HepG2 (cell line): ENCODE measurements around the gene FAM83D.

Source experiments
- TF ChIP-seq, protein P1 (sequence below): sonication (generic); formaldehyde crosslinking; IDR thresholded peaks from 2 replicates; pipeline ENCODE4 v1.5.1; 2020; ENCODE audit warnings: mild to moderate bottlenecking, missing genetic modification reagents, moderate library complexity
- TF ChIP-seq, protein P2 (sequence below): sonication (generic); formaldehyde crosslinking; IDR thresholded peaks from 2 replicates; pipeline ENCODE4 v1.9.0; 2022; ENCODE audit warnings: missing genetic modification reagents, mild to moderate bottlenecking, borderline replicate concordance

DNA sequence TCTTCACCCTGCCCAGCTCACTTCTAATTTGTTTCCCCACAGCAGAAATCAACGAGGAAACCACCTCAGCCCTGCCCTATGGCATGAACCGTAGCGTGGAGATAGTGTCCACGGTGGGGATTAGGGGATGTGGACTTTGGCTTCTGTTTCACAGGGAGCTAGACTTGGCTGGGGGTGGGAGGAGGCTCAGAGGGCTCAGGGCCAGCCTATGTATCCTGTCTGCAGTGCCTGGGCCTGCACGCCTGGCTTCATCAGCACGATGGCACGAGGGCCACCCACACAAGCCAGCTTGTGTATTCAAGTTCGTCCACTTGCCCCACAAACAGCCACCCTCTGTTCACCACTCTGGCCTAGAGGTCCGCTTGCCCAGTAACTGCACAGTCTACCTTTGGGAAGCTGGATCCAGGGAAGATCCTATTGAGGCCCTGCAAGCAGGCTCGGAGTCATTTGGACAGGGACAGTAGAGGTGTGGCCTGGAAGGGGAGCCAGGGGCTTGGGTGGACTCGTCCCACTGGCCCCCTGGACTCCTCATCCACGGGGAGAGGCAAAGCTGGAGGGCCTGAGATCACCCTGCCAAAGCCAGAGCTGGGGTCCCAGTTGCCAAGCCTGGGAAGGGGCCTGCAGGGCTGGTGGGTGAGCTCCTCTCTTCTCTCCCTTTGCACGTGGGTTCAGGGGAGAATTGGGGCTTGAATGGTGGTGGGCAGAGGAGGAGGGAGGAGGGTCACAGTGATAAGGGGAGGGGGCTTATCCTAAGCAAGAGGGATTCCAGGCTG is 38.0 kb upstream of the FAM83D start:
- TF ChIP-seq, protein P1, sequence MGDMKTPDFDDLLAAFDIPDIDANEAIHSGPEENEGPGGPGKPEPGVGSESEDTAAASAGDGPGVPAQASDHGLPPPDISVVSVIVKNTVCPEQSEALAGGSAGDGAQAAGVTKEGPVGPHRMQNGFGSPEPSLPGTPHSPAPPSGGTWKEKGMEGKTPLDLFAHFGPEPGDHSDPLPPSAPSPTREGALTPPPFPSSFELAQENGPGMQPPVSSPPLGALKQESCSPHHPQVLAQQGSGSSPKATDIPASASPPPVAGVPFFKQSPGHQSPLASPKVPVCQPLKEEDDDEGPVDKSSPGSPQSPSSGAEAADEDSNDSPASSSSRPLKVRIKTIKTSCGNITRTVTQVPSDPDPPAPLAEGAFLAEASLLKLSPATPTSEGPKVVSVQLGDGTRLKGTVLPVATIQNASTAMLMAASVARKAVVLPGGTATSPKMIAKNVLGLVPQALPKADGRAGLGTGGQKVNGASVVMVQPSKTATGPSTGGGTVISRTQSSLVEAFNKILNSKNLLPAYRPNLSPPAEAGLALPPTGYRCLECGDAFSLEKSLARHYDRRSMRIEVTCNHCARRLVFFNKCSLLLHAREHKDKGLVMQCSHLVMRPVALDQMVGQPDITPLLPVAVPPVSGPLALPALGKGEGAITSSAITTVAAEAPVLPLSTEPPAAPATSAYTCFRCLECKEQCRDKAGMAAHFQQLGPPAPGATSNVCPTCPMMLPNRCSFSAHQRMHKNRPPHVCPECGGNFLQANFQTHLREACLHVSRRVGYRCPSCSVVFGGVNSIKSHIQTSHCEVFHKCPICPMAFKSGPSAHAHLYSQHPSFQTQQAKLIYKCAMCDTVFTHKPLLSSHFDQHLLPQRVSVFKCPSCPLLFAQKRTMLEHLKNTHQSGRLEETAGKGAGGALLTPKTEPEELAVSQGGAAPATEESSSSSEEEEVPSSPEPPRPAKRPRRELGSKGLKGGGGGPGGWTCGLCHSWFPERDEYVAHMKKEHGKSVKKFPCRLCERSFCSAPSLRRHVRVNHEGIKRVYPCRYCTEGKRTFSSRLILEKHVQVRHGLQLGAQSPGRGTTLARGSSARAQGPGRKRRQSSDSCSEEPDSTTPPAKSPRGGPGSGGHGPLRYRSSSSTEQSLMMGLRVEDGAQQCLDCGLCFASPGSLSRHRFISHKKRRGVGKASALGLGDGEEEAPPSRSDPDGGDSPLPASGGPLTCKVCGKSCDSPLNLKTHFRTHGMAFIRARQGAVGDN = peak; percentile 76
- TF ChIP-seq, protein P2, sequence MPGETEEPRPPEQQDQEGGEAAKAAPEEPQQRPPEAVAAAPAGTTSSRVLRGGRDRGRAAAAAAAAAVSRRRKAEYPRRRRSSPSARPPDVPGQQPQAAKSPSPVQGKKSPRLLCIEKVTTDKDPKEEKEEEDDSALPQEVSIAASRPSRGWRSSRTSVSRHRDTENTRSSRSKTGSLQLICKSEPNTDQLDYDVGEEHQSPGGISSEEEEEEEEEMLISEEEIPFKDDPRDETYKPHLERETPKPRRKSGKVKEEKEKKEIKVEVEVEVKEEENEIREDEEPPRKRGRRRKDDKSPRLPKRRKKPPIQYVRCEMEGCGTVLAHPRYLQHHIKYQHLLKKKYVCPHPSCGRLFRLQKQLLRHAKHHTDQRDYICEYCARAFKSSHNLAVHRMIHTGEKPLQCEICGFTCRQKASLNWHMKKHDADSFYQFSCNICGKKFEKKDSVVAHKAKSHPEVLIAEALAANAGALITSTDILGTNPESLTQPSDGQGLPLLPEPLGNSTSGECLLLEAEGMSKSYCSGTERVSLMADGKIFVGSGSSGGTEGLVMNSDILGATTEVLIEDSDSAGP (CRISPR knock-in tag) = peak; percentile 65; the same call in 1 of the 2 replicates
